WTC11 (cell line): Measurements from ENCODE around the gene PCP2. TPM values are rescaled to one million over a fixed set of nuclear protein-coding genes. Genes with fewer than 3 reads are reported as not detected.

Experiments
- ATAC-seq: fragments of 200-7000 bp; cut with Tn5 transposase; 2 replicates; pipeline ENCODE4 v1.10.0; 2021; ENCODE audit warnings: mild to moderate bottlenecking, moderate library complexity
- CTCF ChIA-PET: fragments of 300-600 bp; sonication (Branson Sonifier 250); formaldehyde crosslinking; loops from one replicate; lab custom pipeline; 2021; ENCODE audit warnings: antibody characterized with exemption; lab: Charles Lee
- POLR2A ChIA-PET: fragments of 350-600 bp; sonication (Branson Sonifier 250); formaldehyde crosslinking; loops from one replicate; lab custom pipeline; 2021; ENCODE audit warnings: antibody characterized with exemption; lab: Charles Lee
- DNase-seq: peaks from one replicate; pipeline ENCODE4 v3.0.0; 2021; ENCODE audit warnings: low spot score
- H3K27ac Mint-ChIP-seq: 2 replicates; pipeline ENCODE4 v1.8.0; 2021; ENCODE audit warnings: mixed read lengths
- H3K27me3 Mint-ChIP-seq: 2 replicates; pipeline ENCODE4 v1.8.0; 2021; ENCODE audit warnings: low read depth, mild to moderate bottlenecking, moderate library complexity, mixed read lengths
- H3K36me3 Mint-ChIP-seq: 2 replicates; pipeline ENCODE4 v1.8.0; 2021; ENCODE audit warnings: mixed read lengths
- H3K4me1 Mint-ChIP-seq: 2 replicates; pipeline ENCODE4 v1.8.0; 2022; ENCODE audit warnings: mixed read lengths
- H3K4me3 Mint-ChIP-seq: 2 replicates; pipeline ENCODE4 v1.8.0; 2021; ENCODE audit warnings: mild to moderate bottlenecking, moderate library complexity, mixed read lengths
- H3K9me3 Mint-ChIP-seq: 2 replicates; pipeline ENCODE4 v1.8.0; 2021; ENCODE audit warnings: mixed read lengths
- ARID4B ChIP-seq: sonication (generic); formaldehyde crosslinking; IDR thresholded peaks from 2 replicates; pipeline ENCODE4 v1.8.0; 2023; ENCODE audit warnings: missing genetic modification reagents, mild to moderate bottlenecking, borderline replicate concordance
- CBFB ChIP-seq: sonication (generic); formaldehyde crosslinking; IDR thresholded peaks from 2 replicates; pipeline ENCODE4 v1.8.1; 2022; ENCODE audit warnings: mild to moderate bottlenecking, low read depth, missing genetic modification reagents
- E2F1 ChIP-seq: sonication (generic); formaldehyde crosslinking; IDR thresholded peaks from 2 replicates; pipeline ENCODE4 v1.8.0; 2022; ENCODE audit warnings: mild to moderate bottlenecking, missing genetic modification reagents
- E2F4 ChIP-seq: sonication (generic); formaldehyde crosslinking; IDR thresholded peaks from 2 replicates; pipeline ENCODE4 v1.8.1; 2022; ENCODE audit warnings: low read depth, mild to moderate bottlenecking, moderate library complexity, missing genetic modification reagents, borderline replicate concordance
- ERG ChIP-seq: fragments of 250-450 bp; sonication (Bioruptor Pico); IDR thresholded peaks from 2 replicates; pipeline ENCODE4 v1.8.0; 2021; ENCODE audit warnings: mild to moderate bottlenecking
- FOXP1 ChIP-seq: sonication (generic); formaldehyde crosslinking; IDR thresholded peaks from 2 replicates; pipeline ENCODE4 v1.8.0; 2022; ENCODE audit warnings: missing genetic modification reagents, mild to moderate bottlenecking, moderate library complexity, borderline replicate concordance
- FOXP4 ChIP-seq: sonication (generic); formaldehyde crosslinking; IDR thresholded peaks from 2 replicates; pipeline ENCODE4 v1.8.0; 2022; ENCODE audit warnings: mild to moderate bottlenecking, missing genetic modification reagents
- GABPB1 ChIP-seq: sonication (generic); formaldehyde crosslinking; IDR thresholded peaks from 2 replicates; pipeline ENCODE4 v1.8.1; 2023; ENCODE audit warnings: mild to moderate bottlenecking, missing genetic modification reagents
- GTF2I ChIP-seq: fragments of 250-450 bp; sonication (Bioruptor Pico); conservative IDR thresholded peaks from 2 replicates; pipeline ENCODE4 v1.4.0; 2021; ENCODE audit warnings: mild to moderate bottlenecking
- MLX ChIP-seq: sonication (generic); formaldehyde crosslinking; IDR thresholded peaks from 2 replicates; pipeline ENCODE4 v1.8.1; 2023; ENCODE audit warnings: mild to moderate bottlenecking, missing genetic modification reagents, moderate library complexity
- NR2C2 ChIP-seq: sonication (generic); formaldehyde crosslinking; IDR thresholded peaks from 2 replicates; pipeline ENCODE4 v1.8.0; 2022; ENCODE audit warnings: mild to moderate bottlenecking, missing genetic modification reagents
- NR3C1 ChIP-seq: sonication (generic); formaldehyde crosslinking; conservative IDR thresholded peaks from 2 replicates; pipeline ENCODE4 v1.8.1; 2023; ENCODE audit warnings: low read depth, mild to moderate bottlenecking, missing genetic modification reagents
- OVOL2 ChIP-seq: fragments of 250-450 bp; sonication (Bioruptor Pico); IDR thresholded peaks from 2 replicates; pipeline ENCODE4 v1.9.0; 2021; ENCODE audit warnings: mild to moderate bottlenecking, borderline replicate concordance
- PRDM15 ChIP-seq: sonication (generic); formaldehyde crosslinking; IDR thresholded peaks from 2 replicates; pipeline ENCODE4 v1.8.0; 2022; ENCODE audit warnings: missing genetic modification reagents
- RORB ChIP-seq: fragments of 250-450 bp; sonication (Bioruptor Pico); IDR thresholded peaks from 2 replicates; pipeline ENCODE4 v1.9.0; 2021; ENCODE audit warnings: mild to moderate bottlenecking
- SMAD4 ChIP-seq: sonication (generic); formaldehyde crosslinking; IDR thresholded peaks from 2 replicates; pipeline ENCODE4 v1.8.0; 2022; ENCODE audit warnings: mild to moderate bottlenecking, missing genetic modification reagents
- SOX15 ChIP-seq: fragments of 250-450 bp; sonication (Bioruptor Pico); IDR thresholded peaks from 2 replicates; pipeline ENCODE4 v1.9.0; 2021; ENCODE audit warnings: mild to moderate bottlenecking
- ZNF416 ChIP-seq: fragments of 250-450 bp; sonication (Bioruptor Pico); IDR thresholded peaks from 2 replicates; pipeline ENCODE4 v1.9.0; 2021; ENCODE audit warnings: mild to moderate bottlenecking, inconsistent platforms
- ZSCAN18 ChIP-seq: fragments of 250-450 bp; sonication (Bioruptor Pico); IDR thresholded peaks from 2 replicates; pipeline ENCODE4 v2.1.2; 2022; ENCODE audit warnings: mild to moderate bottlenecking, moderate library complexity
- total RNA-seq: library from RNA; stranded (reverse); gene quantifications from 3 replicates; pipeline ENCODE4 v1.2.3, GENCODE V29; 2021

Gene PCP2
- total RNA-seq, 1 experiment from 2014 or later = 0.48 TPM

GRCh38 chr19:7603919-7604318 lies 29.6 kb downstream of the PCP2 start (continued):
- TF ChIP-seq ERG (CRISPR knock-in tag) = no peak
- no peak for TF ChIP-seq GTF2I (CRISPR knock-in tag)
- no peak for TF ChIP-seq SMAD4 (CRISPR knock-in tag)
- TF ChIP-seq E2F1 (CRISPR knock-in tag) = no peak
- TF ChIP-seq FOXP1 (CRISPR knock-in tag) = no peak
- no peak for TF ChIP-seq NR3C1 (CRISPR knock-in tag)
- no peak for TF ChIP-seq E2F4 (CRISPR knock-in tag)
- TF ChIP-seq ARID4B (CRISPR knock-in tag) = no peak
- TF ChIP-seq ZNF416 = no peak
- TF ChIP-seq GABPB1 (CRISPR knock-in tag) = no peak
- no peak for TF ChIP-seq SOX15
- no peak for TF ChIP-seq NR2C2 (CRISPR knock-in tag)
- TF ChIP-seq CBFB (CRISPR knock-in tag) = no peak
- TF ChIP-seq, all 79 proteins: peak for 0

- Mint-ChIP-seq H3K27me3 (no peaks in the 10 kb centered on the region), H3K4me3 (no peak overlapping the region), H3K4me1 (peaks cover 12% of the 10 kb centered on the region), H3K9me3 (no peaks in the 10 kb centered on the region), H3K36me3 (peaks cover 3% of the 10 kb centered on the region; the same call in 1 of the 2 replicates), H3K27ac (no peak overlapping the region)
- ATAC-seq (no peak), DNase-seq (no peak)
- ChIA-PET POLR2A (no interaction called here), CTCF (interaction anchor here (0.6 to 5.3 kb wide), 3 partner anchors 35 to 383 kb away, joined by 3 to 87 read pairs (median 4); no protein-coding TSS in a partner anchor)
- no peak for TF ChIP-seq PRDM15 (CRISPR knock-in tag)
- TF ChIP-seq ZSCAN18 (CRISPR knock-in tag) = no peak
- no peak for TF ChIP-seq FOXP4 (CRISPR knock-in tag)
- no peak for TF ChIP-seq MLX (CRISPR knock-in tag)
- no peak for TF ChIP-seq OVOL2 (CRISPR knock-in tag)
- TF ChIP-seq E2F1 (CRISPR knock-in tag) = no peak
- no peak for TF ChIP-seq RORB (CRISPR knock-in tag)
Measured at GRCh38 chr19:7602935-7603497, 30.5 kb downstream of the PCP2 start.
